H1 (cell line): ENCODE results near the gene CLDN24. TPM values are rescaled to one million over a fixed set of nuclear protein-coding genes. Genes with fewer than 3 reads are reported as not detected.

Experiments
- RFX5 ChIP-seq: IDR thresholded peaks from 2 replicates; pipeline ENCODE4 v1.6.1; 2011; ENCODE audit warnings: low read depth, low read length, improper control_type of control experiment, borderline replicate concordance
- SP1 ChIP-seq: IDR thresholded peaks from 2 replicates; pipeline ENCODE4 v1.6.1; 2011; ENCODE audit warnings: low read depth, low read length
- SUZ12 ChIP-seq: fragments of 200-600 bp; sonication (generic); IDR thresholded peaks from 2 replicates; pipeline ENCODE4 v1.6.1; 2012; ENCODE audit warnings: mild to moderate bottlenecking, inconsistent platforms, low read length, moderate library complexity, mixed read lengths
- polyA plus RNA-seq, 7 experiments: library from polyadenylated mRNA; depleted of rRNA in 3 of 7; stranded (reverse) in 5 of 7; unstranded in 2 of 7; fragments of >200 nt in 5 of 7; fragments of 200-250 nt in 2 of 7; gene quantifications; 1 replicate in 5 of 7; 2 replicates in 1 of 7; 4 replicates in 1 of 7; pipeline versions ENCODE4 v1.2.1 to v1.2.3, GENCODE V29; 2011 to 2013; ENCODE audit warnings: missing spikeins in 2 of 7, mixed read lengths in 2 of 7
- total RNA-seq: library from RNA; stranded (reverse); fragmentation: NEBNext Ultra II Directional; extraction: Animal tissue kit (Norgen Biotek cat#: 25700); gene quantifications from 2 replicates; pipeline ENCODE4 v1.2.1, GENCODE V29; 2021
- TF ChIP-seq, protein P1 (sequence below): fragments of 300-600 bp; sonication (generic); IDR thresholded peaks from 2 replicates; pipeline ENCODE4 v1.7.1; 2012; ENCODE audit warnings: low read length, moderate library complexity, mild to moderate bottlenecking, inconsistent platforms; ENCODE audit not compliant: insufficient replicate concordance

CLDN24 gene
- total and polyA plus RNA-seq, 2 of the 8 experiments (the other 6 are each of a cell fraction or from before 2014, with no cell fraction given), result not detected

DNA sequence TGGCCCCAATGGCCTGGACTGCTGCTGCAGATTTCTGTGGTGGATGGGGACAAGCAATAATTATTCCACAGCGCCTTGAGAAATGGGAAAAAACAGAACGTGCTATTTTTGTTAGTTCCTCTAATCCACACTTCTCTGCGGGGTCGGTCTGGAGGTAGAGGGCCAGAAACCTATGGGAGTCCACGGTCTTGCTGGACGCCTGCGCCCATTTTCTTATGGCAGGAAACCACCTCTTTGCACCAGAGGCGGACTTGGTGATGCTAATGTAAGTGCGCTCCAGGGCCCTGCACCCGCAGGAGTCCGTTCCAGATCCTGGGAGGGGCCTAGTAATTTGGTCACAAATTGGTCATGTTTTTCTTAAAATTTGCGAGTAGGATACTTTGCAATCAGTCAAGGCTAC, 25.9 kb upstream of the CLDN24 start (continued):
- TF ChIP-seq, protein P1, sequence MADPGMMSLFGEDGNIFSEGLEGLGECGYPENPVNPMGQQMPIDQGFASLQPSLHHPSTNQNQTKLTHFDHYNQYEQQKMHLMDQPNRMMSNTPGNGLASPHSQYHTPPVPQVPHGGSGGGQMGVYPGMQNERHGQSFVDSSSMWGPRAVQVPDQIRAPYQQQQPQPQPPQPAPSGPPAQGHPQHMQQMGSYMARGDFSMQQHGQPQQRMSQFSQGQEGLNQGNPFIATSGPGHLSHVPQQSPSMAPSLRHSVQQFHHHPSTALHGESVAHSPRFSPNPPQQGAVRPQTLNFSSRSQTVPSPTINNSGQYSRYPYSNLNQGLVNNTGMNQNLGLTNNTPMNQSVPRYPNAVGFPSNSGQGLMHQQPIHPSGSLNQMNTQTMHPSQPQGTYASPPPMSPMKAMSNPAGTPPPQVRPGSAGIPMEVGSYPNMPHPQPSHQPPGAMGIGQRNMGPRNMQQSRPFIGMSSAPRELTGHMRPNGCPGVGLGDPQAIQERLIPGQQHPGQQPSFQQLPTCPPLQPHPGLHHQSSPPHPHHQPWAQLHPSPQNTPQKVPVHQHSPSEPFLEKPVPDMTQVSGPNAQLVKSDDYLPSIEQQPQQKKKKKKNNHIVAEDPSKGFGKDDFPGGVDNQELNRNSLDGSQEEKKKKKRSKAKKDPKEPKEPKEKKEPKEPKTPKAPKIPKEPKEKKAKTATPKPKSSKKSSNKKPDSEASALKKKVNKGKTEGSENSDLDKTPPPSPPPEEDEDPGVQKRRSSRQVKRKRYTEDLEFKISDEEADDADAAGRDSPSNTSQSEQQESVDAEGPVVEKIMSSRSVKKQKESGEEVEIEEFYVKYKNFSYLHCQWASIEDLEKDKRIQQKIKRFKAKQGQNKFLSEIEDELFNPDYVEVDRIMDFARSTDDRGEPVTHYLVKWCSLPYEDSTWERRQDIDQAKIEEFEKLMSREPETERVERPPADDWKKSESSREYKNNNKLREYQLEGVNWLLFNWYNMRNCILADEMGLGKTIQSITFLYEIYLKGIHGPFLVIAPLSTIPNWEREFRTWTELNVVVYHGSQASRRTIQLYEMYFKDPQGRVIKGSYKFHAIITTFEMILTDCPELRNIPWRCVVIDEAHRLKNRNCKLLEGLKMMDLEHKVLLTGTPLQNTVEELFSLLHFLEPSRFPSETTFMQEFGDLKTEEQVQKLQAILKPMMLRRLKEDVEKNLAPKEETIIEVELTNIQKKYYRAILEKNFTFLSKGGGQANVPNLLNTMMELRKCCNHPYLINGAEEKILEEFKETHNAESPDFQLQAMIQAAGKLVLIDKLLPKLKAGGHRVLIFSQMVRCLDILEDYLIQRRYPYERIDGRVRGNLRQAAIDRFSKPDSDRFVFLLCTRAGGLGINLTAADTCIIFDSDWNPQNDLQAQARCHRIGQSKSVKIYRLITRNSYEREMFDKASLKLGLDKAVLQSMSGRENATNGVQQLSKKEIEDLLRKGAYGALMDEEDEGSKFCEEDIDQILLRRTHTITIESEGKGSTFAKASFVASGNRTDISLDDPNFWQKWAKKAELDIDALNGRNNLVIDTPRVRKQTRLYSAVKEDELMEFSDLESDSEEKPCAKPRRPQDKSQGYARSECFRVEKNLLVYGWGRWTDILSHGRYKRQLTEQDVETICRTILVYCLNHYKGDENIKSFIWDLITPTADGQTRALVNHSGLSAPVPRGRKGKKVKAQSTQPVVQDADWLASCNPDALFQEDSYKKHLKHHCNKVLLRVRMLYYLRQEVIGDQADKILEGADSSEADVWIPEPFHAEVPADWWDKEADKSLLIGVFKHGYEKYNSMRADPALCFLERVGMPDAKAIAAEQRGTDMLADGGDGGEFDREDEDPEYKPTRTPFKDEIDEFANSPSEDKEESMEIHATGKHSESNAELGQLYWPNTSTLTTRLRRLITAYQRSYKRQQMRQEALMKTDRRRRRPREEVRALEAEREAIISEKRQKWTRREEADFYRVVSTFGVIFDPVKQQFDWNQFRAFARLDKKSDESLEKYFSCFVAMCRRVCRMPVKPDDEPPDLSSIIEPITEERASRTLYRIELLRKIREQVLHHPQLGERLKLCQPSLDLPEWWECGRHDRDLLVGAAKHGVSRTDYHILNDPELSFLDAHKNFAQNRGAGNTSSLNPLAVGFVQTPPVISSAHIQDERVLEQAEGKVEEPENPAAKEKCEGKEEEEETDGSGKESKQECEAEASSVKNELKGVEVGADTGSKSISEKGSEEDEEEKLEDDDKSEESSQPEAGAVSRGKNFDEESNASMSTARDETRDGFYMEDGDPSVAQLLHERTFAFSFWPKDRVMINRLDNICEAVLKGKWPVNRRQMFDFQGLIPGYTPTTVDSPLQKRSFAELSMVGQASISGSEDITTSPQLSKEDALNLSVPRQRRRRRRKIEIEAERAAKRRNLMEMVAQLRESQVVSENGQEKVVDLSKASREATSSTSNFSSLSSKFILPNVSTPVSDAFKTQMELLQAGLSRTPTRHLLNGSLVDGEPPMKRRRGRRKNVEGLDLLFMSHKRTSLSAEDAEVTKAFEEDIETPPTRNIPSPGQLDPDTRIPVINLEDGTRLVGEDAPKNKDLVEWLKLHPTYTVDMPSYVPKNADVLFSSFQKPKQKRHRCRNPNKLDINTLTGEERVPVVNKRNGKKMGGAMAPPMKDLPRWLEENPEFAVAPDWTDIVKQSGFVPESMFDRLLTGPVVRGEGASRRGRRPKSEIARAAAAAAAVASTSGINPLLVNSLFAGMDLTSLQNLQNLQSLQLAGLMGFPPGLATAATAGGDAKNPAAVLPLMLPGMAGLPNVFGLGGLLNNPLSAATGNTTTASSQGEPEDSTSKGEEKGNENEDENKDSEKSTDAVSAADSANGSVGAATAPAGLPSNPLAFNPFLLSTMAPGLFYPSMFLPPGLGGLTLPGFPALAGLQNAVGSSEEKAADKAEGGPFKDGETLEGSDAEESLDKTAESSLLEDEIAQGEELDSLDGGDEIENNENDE, result no peak
- TF ChIP-seq SP1, result no peak
- no peak for TF ChIP-seq RFX5
- no peak for TF ChIP-seq SUZ12
